Ishikawa (cell line): ENCODE measurements around the gene EIF2B1.

Source experiments
- CREB1 ChIP-seq: IDR thresholded peaks from 2 replicates; pipeline ENCODE4 v1.6.1; 2012; ENCODE audit warnings: low read depth
- FOXM1 ChIP-seq: IDR thresholded peaks from 2 replicates; pipeline ENCODE4 v1.6.1; 2012; ENCODE audit warnings: low read depth, borderline replicate concordance
- NFIC ChIP-seq: IDR thresholded peaks from 2 replicates; pipeline ENCODE4 v1.6.1; 2012
- YY1 ChIP-seq: IDR thresholded peaks from 2 replicates; pipeline ENCODE4 v1.6.1; 2012; ENCODE audit warnings: low read depth
- TF ChIP-seq, protein P1 (sequence below): IDR thresholded peaks from 2 replicates; pipeline ENCODE4 v1.6.1; 2012

DNA sequence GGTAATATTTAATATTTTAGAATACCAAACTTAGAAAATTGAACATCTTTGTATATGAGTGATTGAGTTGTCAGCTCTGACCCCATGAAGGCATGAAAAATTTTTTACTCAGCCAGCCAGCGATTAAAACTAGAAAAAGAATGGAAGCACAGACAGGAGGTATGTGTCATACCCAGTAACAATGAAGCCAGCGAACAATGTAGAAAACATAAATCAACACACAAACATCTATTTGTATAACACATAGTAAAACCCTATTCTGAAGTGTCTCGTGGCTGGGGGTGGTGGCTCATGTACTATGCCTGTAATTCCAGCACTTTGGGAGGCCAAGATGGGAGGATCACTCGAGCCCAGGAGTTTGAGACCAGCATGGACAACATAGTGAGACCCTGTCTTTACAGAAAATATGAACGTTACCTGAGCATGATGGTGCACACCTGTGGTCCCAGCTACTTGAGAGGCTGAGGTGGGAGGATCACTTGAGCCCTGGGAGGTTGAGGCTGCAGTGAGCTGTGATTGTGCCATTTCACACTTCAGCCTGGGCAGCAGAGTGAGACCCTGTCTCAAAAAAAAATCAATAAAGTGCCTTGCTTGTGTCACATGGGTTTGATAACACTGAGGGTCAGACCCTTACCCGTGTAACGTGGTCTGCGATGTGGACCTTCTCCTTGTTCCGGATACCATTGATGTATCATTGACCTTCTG lies 43.3 kb upstream of the EIF2B1 start:
- TF ChIP-seq FOXM1 (no peak), CREB1 (no peak), YY1 (no peak), NFIC (no peak)
- TF ChIP-seq, protein P1, sequence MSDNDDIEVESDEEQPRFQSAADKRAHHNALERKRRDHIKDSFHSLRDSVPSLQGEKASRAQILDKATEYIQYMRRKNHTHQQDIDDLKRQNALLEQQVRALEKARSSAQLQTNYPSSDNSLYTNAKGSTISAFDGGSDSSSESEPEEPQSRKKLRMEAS: no peak
